Coronary artery (tissue), 2 donors: ENCODE data around the gene GTF2F1.

ENCODE experiments used
- DNase-seq: peaks from one replicate; pipeline ENCODE4 v3.0.0-alpha.2; 2017; ENCODE audit warnings: low spot score
- H3K27ac ChIP-seq, 2 donors: fragments of 200-600 bp; sonication (generic); one replicate each; pipeline ENCODE4 v1.5.1; 2016 to 2019
- H3K4me3 ChIP-seq: fragments of 200-600 bp; sonication (generic); 2 replicates; pipeline ENCODE4 v1.5.1; 2016; ENCODE audit warnings: mild to moderate bottlenecking, moderate library complexity
- TF ChIP-seq, protein P1 (sequence below): fragments of 200-600 bp; sonication (generic); IDR thresholded peaks from one replicate; pipeline ENCODE4 v1.5.1; 2019; ENCODE audit warnings: antibody characterized with exemption

Gene GTF2F1, protein sequence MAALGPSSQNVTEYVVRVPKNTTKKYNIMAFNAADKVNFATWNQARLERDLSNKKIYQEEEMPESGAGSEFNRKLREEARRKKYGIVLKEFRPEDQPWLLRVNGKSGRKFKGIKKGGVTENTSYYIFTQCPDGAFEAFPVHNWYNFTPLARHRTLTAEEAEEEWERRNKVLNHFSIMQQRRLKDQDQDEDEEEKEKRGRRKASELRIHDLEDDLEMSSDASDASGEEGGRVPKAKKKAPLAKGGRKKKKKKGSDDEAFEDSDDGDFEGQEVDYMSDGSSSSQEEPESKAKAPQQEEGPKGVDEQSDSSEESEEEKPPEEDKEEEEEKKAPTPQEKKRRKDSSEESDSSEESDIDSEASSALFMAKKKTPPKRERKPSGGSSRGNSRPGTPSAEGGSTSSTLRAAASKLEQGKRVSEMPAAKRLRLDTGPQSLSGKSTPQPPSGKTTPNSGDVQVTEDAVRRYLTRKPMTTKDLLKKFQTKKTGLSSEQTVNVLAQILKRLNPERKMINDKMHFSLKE

GRCh38 chr19:6393074-6393982, at the start of gene GTF2F1:
Gene GTF2F1 (minus strand): TSS chr19:6393164. CDS start chr19:6392995, 169 bp downstream.
- TF ChIP-seq, protein P1, sequence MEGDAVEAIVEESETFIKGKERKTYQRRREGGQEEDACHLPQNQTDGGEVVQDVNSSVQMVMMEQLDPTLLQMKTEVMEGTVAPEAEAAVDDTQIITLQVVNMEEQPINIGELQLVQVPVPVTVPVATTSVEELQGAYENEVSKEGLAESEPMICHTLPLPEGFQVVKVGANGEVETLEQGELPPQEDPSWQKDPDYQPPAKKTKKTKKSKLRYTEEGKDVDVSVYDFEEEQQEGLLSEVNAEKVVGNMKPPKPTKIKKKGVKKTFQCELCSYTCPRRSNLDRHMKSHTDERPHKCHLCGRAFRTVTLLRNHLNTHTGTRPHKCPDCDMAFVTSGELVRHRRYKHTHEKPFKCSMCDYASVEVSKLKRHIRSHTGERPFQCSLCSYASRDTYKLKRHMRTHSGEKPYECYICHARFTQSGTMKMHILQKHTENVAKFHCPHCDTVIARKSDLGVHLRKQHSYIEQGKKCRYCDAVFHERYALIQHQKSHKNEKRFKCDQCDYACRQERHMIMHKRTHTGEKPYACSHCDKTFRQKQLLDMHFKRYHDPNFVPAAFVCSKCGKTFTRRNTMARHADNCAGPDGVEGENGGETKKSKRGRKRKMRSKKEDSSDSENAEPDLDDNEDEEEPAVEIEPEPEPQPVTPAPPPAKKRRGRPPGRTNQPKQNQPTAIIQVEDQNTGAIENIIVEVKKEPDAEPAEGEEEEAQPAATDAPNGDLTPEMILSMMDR, result no peak
- H3K4me3 ChIP-seq, result peak within 1 kb of the TSS; percentile 82
- peak; percentile 96 for DNase-seq
- peak within 1 kb of the TSS; percentile 93 to 95 for H3K27ac ChIP-seq

- DNase-seq, result no peak
- Histone ChIP-seq H3K4me3 (no peak overlapping the region), H3K27ac (no peak overlapping the region)
- TF ChIP-seq, protein P1, result no peak
Measured at GRCh38 chr19:6442087-6442688, 49.2 kb upstream of the GTF2F1 start.

DNA sequence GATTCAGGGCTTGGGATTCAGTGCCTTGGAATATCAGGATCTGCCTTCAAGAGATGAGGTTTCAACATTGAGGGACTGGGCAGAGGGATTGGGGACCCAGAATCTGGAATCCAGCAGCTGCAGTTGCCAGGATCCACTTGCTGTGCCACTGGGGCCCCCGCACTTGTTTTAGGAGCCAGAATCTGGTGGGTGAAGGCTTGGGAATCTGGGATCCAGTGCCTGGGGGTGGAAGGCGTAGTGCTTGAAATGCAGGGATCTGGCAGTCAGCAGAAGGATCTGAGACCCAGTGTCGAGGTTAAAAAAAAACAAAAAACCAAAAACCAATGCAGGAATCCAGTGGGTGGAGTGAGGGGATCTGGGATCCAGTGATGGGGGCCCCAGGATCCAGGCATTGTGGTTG, 47.9 kb upstream of the GTF2F1 start:
- Histone ChIP-seq H3K27ac (no peak overlapping the region), H3K4me3 (no peak overlapping the region)
- TF ChIP-seq, protein P1, result no peak
- no peak for DNase-seq

GRCh38 chr19:6439743-6440142, 46.8 kb upstream of the GTF2F1 start:
- H3K27ac ChIP-seq, result no peak overlapping the region
- TF ChIP-seq, protein P1, result no peak
- no peak for DNase-seq
- H3K4me3 ChIP-seq, result no peak overlapping the region

DNA sequence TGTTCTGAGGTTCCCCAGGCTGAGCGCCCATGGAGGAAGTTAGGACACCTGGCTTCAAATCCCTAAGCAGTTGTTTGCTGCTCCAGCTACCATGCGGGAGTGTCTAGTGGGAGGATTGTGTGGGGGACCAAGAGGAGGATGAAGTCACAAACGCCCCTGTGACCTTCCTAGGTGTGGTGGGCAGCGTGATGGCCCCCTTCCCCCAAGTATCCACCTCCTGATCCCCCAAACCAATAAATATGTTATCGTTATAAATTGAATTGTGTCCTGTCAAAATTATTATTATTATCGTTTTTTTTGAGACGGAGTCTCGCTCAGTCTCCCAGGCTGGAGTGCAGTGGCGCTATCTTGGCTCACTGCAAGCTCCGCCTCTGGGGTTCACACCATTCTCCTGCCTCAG, 40.7 kb upstream of the GTF2F1 start, which contains the start of gene SLC25A41:
Gene SLC25A41, minus strand, starts transcription at position 101 of the 400 bp plus-strand sequence. Its CDS starts 70 bp downstream, at position 31.
- Histone ChIP-seq H3K27ac (no peak within 1 kb of the TSS), H3K4me3 (no peak within 1 kb of the TSS)
- no peak for DNase-seq
- TF ChIP-seq, protein P1, result no peak

DNA sequence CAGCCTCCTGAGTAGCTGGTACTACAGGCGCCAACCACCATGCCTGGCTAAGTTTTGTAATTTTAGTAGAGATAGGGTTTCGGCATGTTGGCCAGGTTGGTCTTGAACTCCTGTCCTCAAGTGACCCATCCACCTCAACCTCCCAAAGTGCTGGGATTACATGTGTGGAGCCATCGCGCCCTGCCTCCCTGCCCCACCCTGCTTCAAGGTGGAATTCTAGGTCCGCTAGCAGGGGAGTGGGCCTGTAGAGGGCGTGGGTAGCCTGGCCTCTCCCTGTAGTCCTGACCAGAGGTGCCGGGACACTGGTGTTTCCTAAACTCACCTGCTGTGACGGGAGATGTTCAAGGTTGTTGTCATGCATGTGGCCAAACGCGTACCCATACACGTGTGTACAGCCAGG, 40.2 kb upstream of the GTF2F1 start:
- no peak overlapping the region for H3K27ac ChIP-seq

More for the DNA sequence above, 40.2 kb upstream of the GTF2F1 start:
- TF ChIP-seq, protein P1, result no peak
- no peak for DNase-seq
- no peak overlapping the region for H3K4me3 ChIP-seq
